NOMO-1 (cell line): ENCODE results near the gene TRAF1.

ENCODE experiments used
- DNase-seq, 2 experiments: peaks; one replicate each; lab custom pipeline; 2025; ENCODE audit not compliant: unreplicated experiment in 2 of 2; lab: John Stamatoyannopoulos, UW

The TRAF1 gene

GRCh38 chr9:120872791-120873502 lies 53.6 kb downstream of the TRAF1 start:
- DNase-seq, result no peak

- DNase-seq, result peak in 1 of 2 experiments; percentile 16
These were observed 56.4 kb downstream of the TRAF1 start for GRCh38 chr9:120870206-120870605.

GRCh38 chr9:120869726-120870125 lies 56.9 kb downstream of the TRAF1 start:
- DNase-seq, result no peak

- DNase-seq, result no peak
These were observed 57.3 kb downstream of the TRAF1 start for GRCh38 chr9:120869360-120869687.

- DNase-seq, result peak; percentile 91 to 98
These were observed 57.8 kb downstream of the TRAF1 start for GRCh38 chr9:120868676-120869359.

- DNase-seq, result no peak
These were observed 58.3 kb downstream of the TRAF1 start for GRCh38 chr9:120868339-120868675.

- no peak for DNase-seq
These were observed 58.8 kb downstream of the TRAF1 start for GRCh38 chr9:120867676-120868338.

GRCh38 chr9:120866651-120867050 lies 59.9 kb downstream of the TRAF1 start:
- DNase-seq, result no peak

GRCh38 chr9:120865809-120866208 lies 60.8 kb downstream of the TRAF1 start:
- DNase-seq, result no peak

GRCh38 chr9:120865176-120865575 lies 61.4 kb downstream of the TRAF1 start:
- no peak for DNase-seq

GRCh38 chr9:120864719-120865118 lies 61.9 kb downstream of the TRAF1 start:
- DNase-seq, result no peak

GRCh38 chr9:120863833-120864232 lies 62.8 kb downstream of the TRAF1 start:
- DNase-seq, result no peak

GRCh38 chr9:120862452-120862851 lies 64.1 kb downstream of the TRAF1 start:
- no peak for DNase-seq

- DNase-seq, result no peak
These were observed 64.7 kb downstream of the TRAF1 start for GRCh38 chr9:120861935-120862334.

GRCh38 chr9:120860083-120860482 lies 66.5 kb downstream of the TRAF1 start:
- no peak for DNase-seq

- no peak for DNase-seq
These were observed 67.2 kb downstream of the TRAF1 start for GRCh38 chr9:120859361-120859760.

GRCh38 chr9:120857902-120858301 lies 68.7 kb downstream of the TRAF1 start:
- DNase-seq, result no peak

GRCh38 chr9:120857481-120857880 lies 69.1 kb downstream of the TRAF1 start:
- no peak for DNase-seq

- no peak for DNase-seq
These were observed 69.9 kb downstream of the TRAF1 start for GRCh38 chr9:120856700-120857099.

GRCh38 chr9:120855827-120856670 lies 70.5 kb downstream of the TRAF1 start:
- no peak for DNase-seq
